ENCODE data around the gene OPRD1. TPM values are rescaled to one million over a fixed set of nuclear protein-coding genes. Genes with fewer than 3 reads are reported as not detected.
A peak's percentile ranks its signal among the peaks of the same experiment; 100 is the strongest.

OPRD1 gene
- total RNA-seq, 1 experiment from 2014 or later: 0.23 TPM

DNA sequence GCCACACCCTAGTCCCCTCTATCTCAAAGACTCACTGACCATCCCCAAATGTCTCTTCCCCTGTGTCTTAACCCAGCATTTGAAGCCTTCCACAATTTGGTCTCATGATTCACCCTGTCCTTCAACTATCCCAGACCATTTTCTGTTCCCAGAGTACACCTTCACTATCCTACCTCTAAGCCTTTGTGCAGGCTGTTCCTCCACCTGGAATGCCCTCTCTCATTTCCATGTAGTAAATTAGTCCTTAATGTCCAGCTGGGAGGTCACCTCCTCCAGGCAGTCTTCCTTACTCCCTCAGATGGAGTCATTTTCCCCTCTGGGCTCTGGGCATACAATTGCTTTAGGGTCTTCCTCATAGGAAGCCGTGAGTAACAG, 71.3 kb downstream of the OPRD1 start:
- DNase-seq (ENCODE audit: low read depth): no peak

DNA sequence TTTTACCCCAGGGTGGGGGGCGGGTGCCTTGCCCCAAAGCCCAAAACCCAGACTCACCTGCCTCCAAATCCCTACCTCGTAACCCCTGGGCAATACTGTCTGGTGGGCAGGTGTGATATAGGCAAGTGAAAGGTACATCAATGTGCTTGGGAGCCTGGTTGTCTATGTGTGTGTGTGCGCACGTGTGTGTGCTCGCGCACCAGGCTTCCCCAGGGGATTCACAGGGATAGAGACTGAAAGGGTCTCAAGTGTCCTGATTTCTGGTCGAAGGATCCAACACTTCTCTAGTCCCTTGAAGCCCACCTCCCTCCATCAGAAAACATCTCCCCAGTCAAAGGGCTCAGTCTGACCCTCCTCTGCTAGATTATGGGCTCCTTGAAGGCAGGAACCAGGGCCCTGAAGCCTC, 73.5 kb downstream of the OPRD1 start:
- DNase-seq (ENCODE audit: low read depth): no peak

DNA sequence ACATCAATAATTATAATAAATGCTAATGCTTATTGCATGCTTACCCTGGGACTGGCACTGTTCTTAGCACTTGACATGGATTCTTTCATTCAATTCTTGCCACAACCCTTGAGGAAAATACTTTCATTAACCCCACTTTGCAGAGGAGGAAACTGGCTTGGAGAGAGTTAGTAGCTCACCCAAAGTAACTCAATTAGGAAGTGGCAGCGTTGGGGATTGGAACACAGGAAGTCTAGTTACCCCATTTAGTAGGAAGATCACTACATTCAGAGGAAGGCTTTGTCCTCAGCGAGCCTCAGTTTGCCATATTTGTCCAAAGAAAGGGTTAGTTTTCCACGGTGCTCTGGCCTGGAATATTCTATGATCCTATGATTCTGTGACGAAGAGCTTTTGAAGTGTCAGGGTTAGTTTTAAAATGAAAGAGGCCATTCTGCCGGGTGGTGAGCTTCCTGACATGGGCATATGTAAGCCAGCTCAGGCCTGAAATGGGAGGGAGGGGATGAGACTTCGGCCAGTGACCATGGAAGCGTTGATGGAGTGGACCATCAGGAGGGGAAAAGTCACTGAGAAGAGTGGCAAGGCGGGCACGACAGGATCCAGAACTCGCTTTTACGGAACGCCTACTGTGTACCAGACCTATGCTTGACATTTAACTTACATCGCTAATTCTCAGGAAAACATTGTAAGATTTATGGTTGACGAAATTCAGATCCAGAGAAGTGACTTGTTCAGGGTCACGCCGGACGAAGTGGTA, 74.2 kb downstream of the OPRD1 start:
- DNase-seq (ENCODE audit: low read depth): no peak

DNA sequence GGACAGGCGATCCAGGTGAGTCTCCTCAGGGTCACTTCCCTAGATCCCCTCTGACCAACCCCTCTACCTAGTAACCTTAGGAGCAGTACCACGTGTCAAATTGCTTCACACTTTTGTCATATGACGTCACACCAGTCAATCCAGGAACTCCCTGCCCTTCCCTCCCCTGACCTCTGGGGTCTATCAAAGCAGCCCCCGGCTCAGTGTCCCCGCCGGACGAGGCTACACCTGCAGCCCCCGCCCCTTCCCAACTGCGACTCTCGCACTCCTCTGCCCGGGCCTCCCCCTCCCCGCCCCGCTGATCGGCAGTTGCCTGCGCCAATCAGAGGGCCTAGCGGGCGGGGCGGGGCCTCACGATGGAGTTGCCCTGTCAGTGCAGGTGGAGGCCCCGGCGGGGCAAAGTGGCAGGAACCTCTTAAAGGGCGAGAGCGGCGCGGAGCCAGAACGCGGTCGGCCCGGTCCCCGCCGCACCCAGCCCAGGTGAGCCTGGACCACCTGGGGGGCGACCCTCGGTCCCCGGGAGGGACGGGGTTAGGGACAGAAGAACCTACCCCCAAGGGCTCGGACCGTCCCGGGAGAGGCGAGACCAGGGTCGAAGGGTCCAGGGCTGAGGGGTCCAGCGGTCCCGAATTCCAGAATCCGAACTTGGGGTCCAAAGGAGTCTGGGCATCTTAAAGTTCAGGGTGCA, 74.9 kb downstream of the OPRD1 start:
- no peak for DNase-seq (ENCODE audit: low read depth)

DNA sequence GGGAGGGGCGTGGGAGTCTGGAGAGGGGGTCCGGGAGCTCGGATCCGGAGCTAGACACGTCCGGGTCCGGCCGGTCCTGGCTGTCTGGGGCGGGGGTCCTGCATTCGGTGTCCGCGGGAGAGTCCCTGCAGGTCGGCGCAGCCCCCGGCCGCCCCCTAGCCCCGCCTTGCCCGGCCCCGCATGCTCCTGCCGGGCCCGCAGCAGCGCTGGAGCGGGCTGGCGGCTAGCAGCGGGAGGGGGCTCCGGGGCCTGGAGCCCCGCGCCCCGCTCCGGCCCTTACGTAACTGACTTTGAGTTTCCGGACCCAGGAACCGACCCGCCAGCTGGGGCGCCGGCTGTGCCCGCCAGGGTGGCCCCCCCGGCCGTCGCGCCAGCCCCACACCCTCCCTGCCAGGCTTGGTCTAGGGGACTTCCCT, 75.5 kb downstream of the OPRD1 start:
- DNase-seq (ENCODE audit: low read depth): no peak

DNA sequence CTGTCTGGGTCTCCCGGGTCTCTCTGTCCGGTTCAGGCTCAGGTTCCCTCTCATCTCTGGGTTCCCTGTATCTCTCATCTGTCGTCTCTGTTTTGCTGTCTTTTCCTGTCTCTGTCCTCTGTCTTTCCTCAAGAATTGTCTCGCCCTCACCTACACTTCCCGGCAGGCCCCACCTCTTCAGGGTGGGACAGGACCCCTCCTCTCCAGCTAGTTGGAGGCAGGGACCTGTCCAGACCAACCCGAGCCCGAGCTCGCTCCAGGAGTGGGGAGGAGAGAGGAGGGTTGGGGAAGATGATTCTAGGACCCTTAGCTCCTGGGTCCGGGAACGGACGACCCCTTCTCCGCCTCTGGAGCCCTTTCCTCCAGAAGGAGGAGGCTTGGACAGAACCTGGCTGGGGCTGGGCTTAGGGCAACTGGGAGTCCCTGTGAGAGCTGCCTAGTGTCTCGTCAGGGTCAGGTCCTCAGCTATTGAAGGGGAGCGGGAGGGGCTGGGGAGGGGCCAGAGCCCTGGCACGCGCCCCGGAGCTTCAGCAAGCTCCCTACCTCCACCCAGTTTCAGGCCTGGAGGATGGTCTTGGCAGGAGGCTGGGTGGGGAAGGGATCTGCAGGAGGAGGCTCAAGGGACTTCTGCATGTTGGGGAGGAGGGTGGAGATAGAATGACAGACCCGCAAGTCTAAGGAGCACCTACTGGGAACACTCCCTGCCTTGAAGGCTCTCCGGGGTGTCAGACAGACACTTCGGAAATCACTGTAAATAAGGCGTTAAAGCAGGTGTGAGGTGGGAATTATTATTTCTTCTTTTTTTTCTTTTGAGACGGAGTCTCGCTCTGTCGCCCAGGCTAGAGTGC, 76.1 kb downstream of the OPRD1 start:
- DNase-seq (ENCODE audit: low read depth): no peak

DNA sequence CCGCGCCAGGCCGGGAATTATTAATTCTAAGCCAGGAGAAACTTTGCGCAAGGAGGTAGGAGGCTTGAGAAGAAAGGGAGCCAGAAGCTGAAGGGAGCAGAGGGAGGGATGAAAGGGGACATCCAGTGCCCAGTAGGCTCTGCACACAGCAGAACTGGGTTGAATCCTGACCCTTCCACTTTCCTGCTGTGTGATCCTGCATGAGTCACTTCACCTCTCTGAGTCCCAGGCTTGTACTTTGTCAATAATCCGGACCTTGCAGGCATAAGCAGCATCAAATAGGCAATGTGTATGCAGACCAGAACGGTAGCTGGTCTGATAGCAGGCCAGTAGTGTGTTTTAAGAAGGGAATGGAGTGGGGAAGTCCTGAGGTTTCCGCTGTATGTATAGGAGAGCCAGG, 76.9 kb downstream of the OPRD1 start:
- no peak for DNase-seq (ENCODE audit: low read depth)

DNA sequence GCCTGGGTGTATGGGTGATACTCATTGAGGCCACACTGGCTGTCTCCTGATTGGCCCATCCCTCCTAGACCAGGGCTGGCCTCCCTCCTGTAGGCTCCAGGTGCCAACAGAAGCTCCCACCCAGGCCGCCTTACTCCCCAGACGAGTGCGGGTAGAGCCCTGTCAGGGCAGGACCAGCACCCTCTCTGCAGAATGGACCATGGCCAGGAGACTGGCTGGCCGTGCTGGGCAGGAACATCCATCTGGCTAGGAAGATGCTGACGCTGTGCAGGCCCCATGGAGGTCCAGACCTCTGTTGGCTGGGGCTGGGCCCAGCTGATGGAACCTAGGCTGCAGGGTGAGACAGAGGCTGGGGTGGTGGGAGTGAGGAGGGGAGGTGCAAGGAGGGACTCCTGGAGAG, 77.4 kb downstream of the OPRD1 start:
- DNase-seq (ENCODE audit: low read depth): no peak

DNA sequence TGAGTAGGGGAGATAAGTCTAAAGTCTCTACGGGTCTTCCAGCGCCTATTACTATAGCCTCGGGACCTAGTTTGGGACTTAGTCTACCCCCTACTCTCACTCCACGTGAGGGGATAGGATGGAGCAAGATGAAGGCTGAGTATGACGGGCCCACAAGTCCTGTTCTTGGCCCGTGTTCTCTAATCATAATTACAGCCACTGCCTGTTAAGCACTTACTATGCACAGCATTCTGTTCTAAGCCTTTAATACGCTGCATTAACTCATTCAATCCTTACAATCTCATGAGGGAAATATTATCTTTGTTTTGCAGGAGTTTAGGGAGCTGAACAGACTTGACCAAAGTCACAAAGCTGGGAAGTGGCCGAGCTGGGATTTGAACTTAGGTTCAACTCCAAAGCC, 78.5 kb downstream of the OPRD1 start:
- no peak for DNase-seq (ENCODE audit: low read depth)

DNA sequence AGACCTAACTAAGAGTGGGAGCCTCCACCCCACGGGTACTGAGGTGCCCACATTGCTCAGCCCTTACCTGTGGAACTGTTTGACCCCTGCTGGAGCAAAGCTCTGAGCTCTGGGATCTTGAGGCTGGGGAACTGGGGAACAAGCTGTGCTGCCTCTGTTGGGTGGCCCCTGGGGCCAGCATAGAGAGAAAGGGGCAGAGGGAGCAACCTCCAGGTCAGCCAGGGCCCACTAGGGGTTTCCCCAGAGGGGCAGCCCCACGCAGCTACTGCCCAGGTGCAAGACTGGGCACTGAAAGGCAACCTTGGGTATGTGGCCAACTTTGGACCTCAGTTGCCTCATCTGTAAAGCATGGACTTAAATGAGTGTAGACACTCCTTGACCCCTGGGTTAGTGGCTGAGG, 78.9 kb downstream of the OPRD1 start:
- no peak for DNase-seq (ENCODE audit: low read depth)

DNA sequence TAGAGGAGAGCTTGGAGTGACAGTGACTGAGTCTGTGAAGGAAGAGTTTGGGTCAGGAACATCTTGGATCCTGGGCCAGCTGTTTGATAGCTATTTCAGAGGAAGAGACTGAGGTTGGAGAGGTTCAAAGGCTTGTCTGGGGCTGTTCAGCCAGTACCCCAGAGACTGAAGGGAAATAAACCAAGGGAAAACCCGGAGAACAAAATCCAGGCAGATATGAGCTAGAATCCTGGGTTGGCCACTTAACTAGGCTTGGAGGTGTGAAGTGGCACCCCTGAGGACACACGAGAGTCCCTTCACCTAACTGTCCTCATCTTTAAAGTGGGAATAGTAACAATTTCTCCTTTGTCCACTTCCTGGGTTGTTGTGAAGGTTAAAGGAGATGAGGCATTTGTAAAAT, 79.3 kb downstream of the OPRD1 start:
- no peak for DNase-seq (ENCODE audit: low read depth)

DNA sequence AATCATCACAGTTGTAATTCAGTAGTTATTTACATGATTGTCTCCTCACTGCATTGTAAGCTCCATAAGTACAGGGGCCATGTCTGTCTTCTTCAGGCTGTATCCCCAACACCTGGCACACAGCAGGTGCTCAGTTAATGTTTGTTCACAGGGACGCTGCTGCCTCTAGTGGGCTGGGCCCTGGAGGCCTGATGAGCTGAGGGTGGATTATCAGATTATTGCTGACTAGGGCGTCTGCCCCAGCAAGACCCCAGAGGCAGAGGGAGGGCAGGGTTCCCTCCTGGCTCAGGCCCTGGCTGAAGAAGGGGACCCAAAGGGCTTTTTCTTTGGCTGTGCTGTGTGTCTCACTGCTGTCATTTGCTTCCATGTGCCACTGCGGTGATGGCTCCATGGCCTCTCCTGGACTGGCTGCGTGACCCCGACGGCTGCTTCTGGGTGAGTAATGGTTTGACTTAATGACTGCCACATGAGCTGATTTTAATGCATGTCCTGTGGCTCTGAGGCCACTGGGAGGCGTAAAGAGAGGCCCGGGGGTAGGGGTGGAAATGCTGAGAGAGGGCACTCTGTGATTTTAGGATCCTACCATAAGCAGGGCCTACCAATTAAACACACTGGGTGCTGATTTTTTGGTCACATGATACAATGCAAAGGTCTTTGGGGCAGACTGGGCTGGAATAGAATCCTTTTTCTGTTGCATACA, 81.6 kb downstream of the OPRD1 start:
- DNase-seq (ENCODE audit: low read depth): peak; percentile 28

DNA sequence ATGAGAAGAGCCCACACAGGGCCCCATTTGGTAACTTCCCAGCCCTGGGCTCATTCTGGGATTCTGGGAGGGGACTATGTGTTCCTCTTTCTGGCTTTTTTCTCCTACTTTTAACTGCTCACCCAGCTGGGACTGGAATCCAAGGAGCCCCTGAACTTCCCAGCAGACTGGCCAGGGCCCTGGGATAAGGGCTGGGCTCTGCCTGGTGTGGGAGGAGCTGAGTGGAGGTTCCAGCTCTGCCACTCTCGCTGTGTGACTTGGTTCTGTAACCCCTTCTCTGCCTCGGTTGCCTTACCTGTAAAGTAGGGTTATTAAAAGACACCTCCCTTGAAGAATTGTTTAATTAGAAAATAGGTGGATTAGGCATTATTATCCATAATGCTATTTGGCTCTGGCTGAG, 82.8 kb downstream of the OPRD1 start:
- no peak for DNase-seq (ENCODE audit: low read depth)

DNA sequence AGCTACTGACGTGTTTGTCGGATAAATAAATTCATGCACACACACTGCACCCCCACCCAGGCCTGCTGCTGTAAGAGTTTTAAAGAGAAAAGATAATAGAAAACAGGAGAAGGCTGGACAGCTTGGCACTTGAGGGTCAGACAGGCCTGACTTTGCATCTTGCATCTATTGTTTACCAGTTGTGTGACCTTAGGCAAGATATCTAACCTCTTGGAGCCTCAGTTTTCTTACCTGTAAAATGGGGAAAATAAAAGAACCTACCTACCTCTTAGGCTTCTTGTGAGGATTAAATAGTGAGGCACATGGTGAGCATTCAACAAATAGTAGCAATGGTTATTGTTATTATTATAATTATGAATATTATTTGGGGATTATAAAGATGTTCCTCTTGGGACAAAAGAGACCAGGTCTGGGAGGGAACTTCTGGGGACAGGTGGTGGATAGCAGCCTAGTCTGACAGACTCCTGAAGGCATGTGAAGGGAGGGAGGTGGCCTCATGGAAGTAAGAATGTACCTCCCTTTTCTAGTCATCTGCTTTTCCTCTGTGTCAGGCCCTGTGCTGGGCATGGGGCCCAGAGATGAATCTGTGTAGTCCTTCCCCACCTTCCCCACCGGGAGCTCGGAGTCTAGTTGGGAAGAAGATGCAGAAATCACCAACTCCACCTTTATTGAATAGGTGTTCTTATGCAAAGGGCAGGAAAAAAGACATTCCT, 84.1 kb downstream of the OPRD1 start:
- DNase-seq (ENCODE audit: low read depth): no peak

DNA sequence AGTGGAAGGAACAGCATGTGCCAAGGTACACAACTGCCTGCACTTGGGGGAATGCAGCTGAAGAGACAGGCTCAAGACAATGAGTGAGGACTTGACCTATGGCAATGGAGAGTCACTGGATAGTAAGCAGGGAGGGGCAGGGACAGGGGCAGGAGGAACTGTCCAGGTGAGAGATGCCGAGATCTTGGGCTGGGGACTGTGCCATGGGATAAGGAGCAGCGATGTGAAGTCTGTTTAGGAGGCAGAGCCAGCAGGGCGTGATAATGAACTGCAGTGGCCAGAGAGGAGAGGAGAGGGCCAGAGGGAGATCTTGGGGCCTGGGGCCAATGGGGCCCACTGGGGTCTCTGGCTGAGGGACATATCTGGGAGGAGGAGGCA, 84.6 kb downstream of the OPRD1 start:
- DNase-seq (ENCODE audit: low read depth): no peak

DNA sequence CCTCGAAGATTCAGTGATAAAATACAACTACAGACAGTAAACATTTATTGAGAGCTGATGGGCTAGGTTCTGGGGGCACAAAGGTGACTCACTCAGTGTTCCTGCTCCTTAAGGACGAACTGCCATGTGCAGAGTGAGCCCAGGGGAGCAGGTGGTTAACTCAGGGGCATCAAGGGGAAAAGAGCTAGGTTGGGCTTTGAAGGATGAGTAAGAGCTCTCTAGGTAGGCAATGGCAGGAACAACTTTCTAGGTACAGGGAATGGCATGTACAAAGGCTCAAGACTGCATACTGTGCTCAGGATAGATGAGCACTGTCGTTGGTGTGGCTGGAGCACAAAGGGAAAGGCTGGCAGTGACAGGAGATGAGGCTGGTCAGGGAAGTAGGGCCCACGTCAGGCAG, 85.8 kb downstream of the OPRD1 start:
- DNase-seq (ENCODE audit: low read depth): no peak

DNA sequence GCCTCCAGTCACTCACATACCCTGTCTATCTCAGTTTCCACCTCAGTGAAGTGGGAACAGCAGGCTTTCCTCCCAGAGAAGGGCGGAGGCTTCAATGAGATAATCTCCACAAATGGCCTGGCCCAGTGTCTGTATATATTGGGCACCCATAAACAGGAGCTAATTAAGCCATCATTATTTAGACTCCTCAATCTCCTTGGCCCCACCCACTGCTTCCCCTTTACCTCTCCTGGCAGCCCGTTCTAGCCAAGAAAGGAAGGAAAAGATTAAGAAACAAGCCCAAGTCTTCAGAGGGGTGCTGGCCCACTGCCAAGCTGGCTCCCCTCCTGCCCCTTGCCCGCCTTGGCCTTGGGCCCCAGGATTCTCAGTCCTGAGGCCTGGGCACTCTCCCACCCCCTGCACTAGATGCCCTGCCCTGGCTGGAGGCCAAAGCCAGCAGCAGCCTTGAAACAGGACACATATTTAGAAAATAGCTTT, 86.5 kb downstream of the OPRD1 start:
- no peak for DNase-seq (ENCODE audit: low read depth)

DNA sequence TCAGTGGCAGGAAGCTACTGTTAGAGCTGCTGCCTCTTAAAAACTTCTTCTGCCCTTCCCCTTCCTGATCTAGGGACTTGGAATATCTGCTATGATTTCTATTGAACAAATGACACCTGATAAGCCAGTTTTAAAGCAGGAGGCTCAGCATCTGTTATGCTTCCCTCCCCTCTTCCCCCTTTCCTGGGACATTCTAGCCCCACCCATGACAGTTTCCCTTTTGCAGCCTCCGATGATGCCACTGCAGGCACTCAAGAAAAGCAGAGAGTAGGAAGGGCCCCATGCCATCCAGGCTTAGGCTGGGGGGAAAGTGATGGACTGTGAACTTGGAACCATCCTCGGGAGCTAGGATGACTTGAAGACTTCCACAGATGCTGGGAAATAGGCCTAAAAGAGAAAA, 87.3 kb downstream of the OPRD1 start:
- DNase-seq (ENCODE audit: low read depth): no peak

DNA sequence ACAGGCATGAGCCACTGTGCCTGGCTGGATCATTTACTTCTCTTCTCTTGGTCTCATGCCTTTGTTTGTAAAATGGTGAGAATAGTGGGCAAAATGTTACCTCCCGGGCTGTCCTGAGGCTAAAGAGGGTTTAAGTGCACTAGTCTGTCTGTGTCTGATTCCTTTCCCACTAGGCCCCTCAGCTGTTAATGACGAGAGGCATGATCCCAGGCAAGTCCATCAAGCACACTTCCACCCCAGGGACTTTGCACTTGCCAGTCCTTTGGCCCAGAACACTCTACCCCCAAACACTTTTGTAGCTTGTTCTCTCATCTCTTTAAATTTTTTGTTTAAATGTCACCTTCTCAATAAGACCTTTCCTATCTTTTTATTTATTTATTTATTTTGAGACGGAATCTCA, 88.6 kb downstream of the OPRD1 start:
- no peak for DNase-seq (ENCODE audit: low read depth)

DNA sequence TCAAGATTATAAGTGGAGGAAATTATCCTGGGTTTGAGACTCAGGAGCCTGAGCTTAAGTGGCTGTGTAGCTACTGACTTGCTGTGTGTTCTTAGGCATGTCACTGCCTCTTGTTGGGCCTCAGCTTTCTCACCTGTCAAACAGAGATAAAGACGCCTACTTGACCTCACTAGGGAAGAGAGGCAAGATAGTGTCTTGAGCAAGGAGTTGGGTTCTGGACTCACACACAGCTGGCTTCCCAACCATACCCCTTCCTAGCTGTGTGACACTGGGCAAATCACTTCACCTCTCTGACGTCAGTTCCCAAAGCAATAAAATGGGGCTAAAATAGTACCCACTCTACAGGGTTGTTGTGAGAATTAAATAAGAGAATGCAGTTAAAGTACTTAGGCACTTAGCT, 90.8 kb downstream of the OPRD1 start:
- DNase-seq (ENCODE audit: low read depth): no peak

Measured in LHCN-M2 (cell line).